Aorta (tissue), 5 donors: Measurements from ENCODE around the gene IGF1R. TPM values are rescaled to one million over a fixed set of nuclear protein-coding genes. Genes with fewer than 3 reads are reported as not detected.

ENCODE experiments used
- ATAC-seq: fragments of 200-7000 bp; cut with Tn5 transposase; one replicate; pipeline ENCODE4 v1.9.1; 2022; ENCODE audit warnings: moderate library complexity; ENCODE audit not compliant: low FRiP score
- DNase-seq, 2 donors: peaks; one replicate each; pipeline ENCODE4 v3.0.0-alpha.2; 2020
- H3K27ac ChIP-seq, 2 donors: one replicate each; pipeline ENCODE4 v1.5.1; 2013; ENCODE audit warnings: low read length in 2 of 2, mild to moderate bottlenecking in 2 of 2, moderate library complexity in 2 of 2, control low read depth in 1 of 2, inconsistent platforms in 1 of 2, low read depth in 1 of 2
- H3K27me3 ChIP-seq, 2 donors: one replicate each; pipeline ENCODE4 v1.6.1; 2013; ENCODE audit warnings: control low read depth in 1 of 2, low read length in 1 of 2, mild to moderate bottlenecking in 1 of 2, moderate library complexity in 1 of 2; ENCODE audit not compliant: insufficient read depth in 2 of 2, control insufficient read depth in 1 of 2
- H3K36me3 ChIP-seq, 2 donors: one replicate each; pipeline ENCODE4 v1.6.1; 2013; ENCODE audit warnings: control low read depth in 1 of 2, low read length in 1 of 2, mild to moderate bottlenecking in 1 of 2; ENCODE audit not compliant: insufficient read depth in 2 of 2, control insufficient read depth in 1 of 2
- H3K4me1 ChIP-seq, 2 donors: one replicate each; pipeline ENCODE4 v1.6.1; 2013; ENCODE audit warnings: low read length in 2 of 2, control low read depth in 1 of 2, mild to moderate bottlenecking in 1 of 2, moderate library complexity in 1 of 2; ENCODE audit not compliant: insufficient read depth in 2 of 2, control insufficient read depth in 1 of 2
- H3K4me3 ChIP-seq, 2 donors: one replicate each; pipeline ENCODE4 v1.5.1; 2013; ENCODE audit warnings: low read length in 2 of 2, control low read depth in 1 of 2, mild to moderate bottlenecking in 1 of 2
- H3K9me3 ChIP-seq: one replicate; pipeline ENCODE4 v1.6.1; 2013; ENCODE audit warnings: mild to moderate bottlenecking, low read length; ENCODE audit not compliant: control insufficient read depth
- WGBS, 2 donors: extraction: QIAGEN DNeasy Blood & Tissue Kit; methylation state at CpG; one replicate each; pipeline ENCODE4 v1.1.7; 2013; 5-methylcytosine and 5-hydroxymethylcytosine counted together
- intact Hi-C, 2 donors: fragments of 100-400 bp; cut with DNase I; formaldehyde crosslinking; loops; one replicate each; pipeline versions ENCODE4 v1.14.2 to v1.15.0; 2022
- polyA plus RNA-seq, 2 donors: library from polyadenylated mRNA; stranded (reverse); fragments of 200-250 nt; gene quantifications; one replicate each; pipeline ENCODE4 v1.2.3, GENCODE V29; 2013
- total RNA-seq, 2 donors: library from RNA; stranded (reverse); fragmentation: NEBNext Ultra II Directional; extraction: Animal tissue kit (Norgen Biotek cat#: 25700); gene quantifications; one replicate each; pipeline ENCODE4 v1.2.1, GENCODE V29; 2021
- donor health status: healthy with polysubstance abuse.
- donor health status: Bipolar disorder and iron deficiency.
- donor health status: DM: no; HTN: no; CAD: no.
- donor health status: DM: no; HTN: no; CAD: no.
- donor health status: DM: yes; HTN: yes; CAD: no.

The IGF1R gene
- total and polyA plus RNA-seq, 4 donors, result 7.5 to 137 (median 50.7) TPM

DNA sequence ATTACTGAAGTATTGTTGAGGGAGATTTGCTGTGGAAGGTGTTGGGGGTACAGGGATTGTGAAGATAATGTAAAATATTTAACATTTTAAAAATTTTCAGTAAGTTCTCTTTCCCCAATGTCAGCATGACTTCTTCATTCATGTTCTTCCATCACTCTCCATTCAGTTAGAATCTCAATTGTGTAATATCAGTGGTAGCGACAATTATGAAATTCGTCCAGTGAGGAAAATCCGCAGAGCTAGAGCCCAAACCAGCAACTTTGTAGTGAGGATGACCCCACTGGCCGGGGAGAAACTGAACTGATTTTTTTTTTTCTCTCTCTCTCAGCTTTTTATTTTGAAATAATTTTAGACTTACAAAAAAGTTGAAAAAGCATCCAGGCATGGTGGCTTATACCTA, 187.5 kb downstream of the IGF1R start:
- no peak for ATAC-seq
- Histone ChIP-seq H3K4me1 (peaks cover 2 to 8% of the 10 kb centered on the region in 2 donors), H3K4me3 (no peak overlapping the region), H3K27ac (no peak overlapping the region), H3K36me3 (no peaks in the 10 kb centered on the region), H3K27me3 (no peaks in the 10 kb centered on the region), H3K9me3 (peaks cover 2% of the 10 kb centered on the region)
- 74 to 83% methylated on average over 4 of the region's 4 CpGs for WGBS, 2 donors
- intact Hi-C loops, result no loop called here
- DNase-seq, result no peak

DNA sequence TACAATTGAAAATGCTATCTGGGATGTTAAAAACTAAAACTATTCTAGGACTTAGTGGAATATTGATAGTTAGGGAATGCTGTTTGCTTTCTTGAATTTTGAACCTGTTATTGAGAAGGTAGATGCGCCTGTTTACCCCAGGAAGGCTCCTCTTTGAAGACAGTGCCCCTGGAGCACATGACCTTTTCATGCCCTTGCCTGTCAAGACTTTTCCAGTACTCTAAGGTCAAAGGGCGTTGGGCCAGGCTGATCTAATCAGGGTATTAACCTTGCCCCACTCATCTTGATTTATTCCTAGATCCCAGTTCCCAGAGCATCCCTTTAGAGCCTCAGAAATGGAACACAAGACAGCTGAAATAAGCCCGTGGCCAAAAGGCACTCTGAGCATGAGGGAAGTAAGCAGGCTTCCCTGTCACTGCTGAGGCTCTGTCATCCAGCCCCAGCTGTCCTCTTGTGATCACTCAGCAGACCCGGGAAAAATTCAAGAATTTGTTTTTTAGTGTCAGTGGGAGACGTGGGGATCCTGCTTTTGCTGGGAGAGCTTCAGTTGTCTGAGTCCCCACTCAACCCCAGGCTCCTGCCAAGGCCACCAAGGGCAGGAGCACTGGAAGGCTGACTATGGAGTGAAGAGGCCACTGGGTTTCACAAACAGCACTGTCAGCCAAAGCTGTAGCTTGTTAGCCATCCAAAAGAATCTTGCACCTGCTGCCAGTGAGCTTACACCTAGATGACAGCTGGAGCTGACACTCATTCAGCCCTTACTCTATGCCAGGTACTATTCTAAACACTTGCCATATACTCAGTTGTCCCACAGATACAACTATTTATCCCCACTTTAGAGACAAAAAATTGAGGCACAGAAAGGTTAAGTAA, 190.3 kb downstream of the IGF1R start:
- intact Hi-C loops, result no loop called here
- Histone ChIP-seq H3K9me3 (no peaks in the 10 kb centered on the region), H3K36me3 (no peaks in the 10 kb centered on the region), H3K27ac (no peak overlapping the region), H3K4me1 (peaks cover 2 to 8% of the 10 kb centered on the region in 2 donors), H3K27me3 (no peaks in the 10 kb centered on the region), H3K4me3 (no peak overlapping the region)
- DNase-seq (no peak), ATAC-seq (no peak)
- 69 to 75% methylated on average over 5 of the region's 5 CpGs for WGBS, 2 donors

DNA sequence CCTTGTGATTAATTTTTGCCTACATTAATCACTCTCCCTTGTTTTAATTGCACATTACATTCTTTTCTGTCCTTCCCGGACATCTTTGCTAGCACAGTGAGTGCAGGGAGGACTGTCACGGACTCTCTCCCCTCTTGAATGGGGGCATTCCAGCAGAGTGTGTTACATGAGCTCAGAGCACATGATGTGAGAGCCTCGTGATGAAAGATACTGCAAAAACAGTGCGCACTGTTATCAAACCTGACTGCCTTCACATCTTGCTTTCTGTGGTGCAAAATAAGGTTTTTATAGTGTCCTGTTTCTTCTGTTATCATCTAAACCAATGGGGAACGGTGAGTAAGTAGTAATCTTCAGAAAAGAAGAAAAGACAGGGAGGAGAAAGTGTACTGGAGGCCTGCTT, 191.7 kb downstream of the IGF1R start:
- Histone ChIP-seq H3K4me1 (peaks cover 2 to 4% of the 10 kb centered on the region in 2 donors), H3K27me3 (no peaks in the 10 kb centered on the region), H3K4me3 (no peak overlapping the region), H3K36me3 (no peaks in the 10 kb centered on the region), H3K27ac (no peak overlapping the region), H3K9me3 (no peaks in the 10 kb centered on the region)
- ATAC-seq (no peak), DNase-seq (no peak)
- intact Hi-C loops, result loop anchor here in 1 of 2 donors (5.0 kb wide), 1 partner anchor 33 kb away; no protein-coding TSS in a partner anchor
- WGBS, 2 donors, result 71 to 82% methylated on average over 5 of the region's 5 CpGs

DNA sequence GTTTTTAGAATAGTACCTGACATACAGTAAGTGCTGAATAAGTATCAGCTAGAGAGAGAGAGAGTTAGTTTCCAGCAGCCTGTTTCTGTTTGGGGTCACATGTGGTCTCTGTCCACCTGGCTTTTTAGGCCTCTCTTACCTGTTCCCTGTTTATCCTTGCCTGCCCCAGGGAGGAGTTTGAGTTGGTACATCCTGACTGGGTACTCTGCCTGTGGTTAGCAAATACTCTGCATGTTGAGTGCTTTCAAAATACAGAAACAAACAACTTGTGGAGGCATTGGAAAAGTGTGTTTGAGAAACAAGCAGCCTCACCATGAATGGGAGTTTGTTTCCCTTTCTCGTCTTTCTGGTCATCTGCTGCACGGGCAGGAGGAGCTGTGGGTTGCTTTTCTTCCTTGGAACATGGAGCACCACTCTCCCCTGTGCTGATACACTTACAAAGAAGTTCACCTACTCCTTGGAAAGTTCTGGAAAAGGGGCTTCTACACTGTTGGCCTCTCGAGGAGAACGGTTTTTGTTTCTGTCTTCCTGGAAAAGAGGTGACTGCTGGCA, 193.2 kb downstream of the IGF1R start:
- WGBS, 2 donors, result 31% methylated on average over 4 of the region's 4 CpGs
- ATAC-seq (no peak), DNase-seq (no peak)
- Histone ChIP-seq H3K27me3 (no peaks in the 10 kb centered on the region), H3K4me1 (peaks cover 0 to 4% of the 10 kb centered on the region in 2 donors), H3K4me3 (no peak overlapping the region), H3K9me3 (no peaks in the 10 kb centered on the region), H3K36me3 (no peaks in the 10 kb centered on the region), H3K27ac (peak overlapping the region in 1 of 2 donors; percentile 42)
- intact Hi-C loops, result loop anchor here in 1 of 2 donors (5.0 kb wide), 1 partner anchor 34 kb away; no protein-coding TSS in a partner anchor

DNA sequence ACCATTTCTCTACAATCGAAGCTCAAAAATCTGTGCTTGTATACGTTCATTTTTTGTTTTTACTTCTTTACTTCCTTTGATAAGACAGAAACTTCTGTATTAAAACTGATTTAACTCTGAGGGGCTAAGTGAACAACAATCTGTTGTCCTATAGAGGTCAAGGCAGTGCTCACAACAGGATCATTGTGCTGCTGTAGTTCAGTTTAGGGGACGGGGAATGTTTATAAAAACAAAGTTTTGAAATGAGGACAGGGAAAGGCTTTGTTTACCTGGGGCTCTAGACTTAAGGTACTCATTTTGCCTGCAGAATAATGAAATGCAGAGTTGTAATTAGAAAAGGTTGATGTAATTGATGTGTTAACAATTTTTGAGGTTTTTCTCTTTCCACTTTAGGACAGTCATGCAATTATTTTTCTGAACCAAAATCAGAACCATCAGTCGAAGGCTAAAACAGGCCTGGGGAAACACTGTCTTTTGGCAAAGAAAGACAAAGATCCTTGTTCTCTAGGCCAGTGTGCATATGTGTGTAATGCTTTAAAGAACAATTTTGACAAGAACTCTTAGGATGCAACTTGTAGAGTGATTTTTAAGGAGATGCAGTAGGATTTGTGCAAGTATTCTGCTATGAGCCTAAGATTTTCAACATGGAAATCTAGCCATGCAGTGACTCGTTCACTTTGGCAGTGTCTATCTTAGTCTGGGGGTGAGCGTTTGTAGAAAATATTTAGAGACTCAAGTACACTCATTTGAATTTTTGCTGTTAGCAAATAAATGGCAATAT, 194.0 kb downstream of the IGF1R start:
- ATAC-seq, result no peak
- Histone ChIP-seq H3K4me3 (no peak overlapping the region), H3K27ac (no peak overlapping the region), H3K4me1 (peaks cover 0 to 4% of the 10 kb centered on the region in 2 donors), H3K36me3 (no peaks in the 10 kb centered on the region), H3K27me3 (no peaks in the 10 kb centered on the region), H3K9me3 (no peaks in the 10 kb centered on the region)
- intact Hi-C loops, result loop anchor here in 1 of 2 donors (5.0 kb wide), 1 partner anchor 35 kb away; no protein-coding TSS in a partner anchor
- 23 to 25% methylated on average over 6 of the region's 6 CpGs for WGBS, 2 donors
- DNase-seq, result no peak

DNA sequence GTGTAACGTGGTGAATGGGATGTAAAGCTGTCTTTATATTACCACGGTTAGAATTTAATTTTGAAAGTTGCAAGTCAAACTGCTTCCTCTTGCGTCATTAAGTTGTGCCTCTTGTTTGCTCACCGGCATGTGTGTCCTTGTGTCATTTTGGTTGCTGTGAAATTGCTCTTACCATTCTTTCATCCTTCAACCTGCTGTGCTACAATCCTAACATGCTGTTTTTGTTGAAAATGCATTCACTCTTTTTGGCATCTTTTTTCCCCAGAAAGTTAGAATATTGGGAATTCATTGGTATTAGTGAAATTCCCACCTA, 194.6 kb downstream of the IGF1R start:
- 76 to 79% methylated on average over 4 of the region's 4 CpGs for WGBS, 2 donors
- H3K27me3 ChIP-seq, result no peaks in the 10 kb centered on the region

DNA sequence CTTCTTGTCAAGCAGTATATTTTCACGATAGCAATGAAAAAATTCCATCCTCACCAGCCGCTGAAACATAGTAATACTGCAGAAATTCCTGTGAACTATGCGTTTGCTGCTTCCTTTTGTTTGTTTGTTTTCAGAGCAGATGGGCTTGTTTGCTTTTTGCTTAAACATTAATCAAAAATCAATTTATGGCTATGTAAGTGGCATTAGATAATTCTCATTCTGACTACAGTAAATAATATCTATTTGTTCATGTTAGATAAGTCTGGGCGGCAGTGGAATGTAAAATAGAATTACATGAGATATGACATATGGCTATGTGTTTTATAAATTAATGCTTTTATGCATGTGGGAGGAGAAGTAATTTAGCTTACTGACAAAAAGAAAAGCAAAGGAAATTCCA, 195.5 kb downstream of the IGF1R start:
- intact Hi-C loops, result loop anchor here in 1 of 2 donors (5.0 kb wide), 1 partner anchor 37 kb away; no protein-coding TSS in a partner anchor
- WGBS, 2 donors, result 92% methylated on average over 4 of the region's 4 CpGs
- H3K4me1 ChIP-seq, result peaks cover 0 to 2% of the 10 kb centered on the region in 2 donors

More for the DNA sequence above, 194.6 kb downstream of the IGF1R start:
- no peak for ATAC-seq
- intact Hi-C loops, result loop anchor here in 1 of 2 donors (5.0 kb wide), 1 partner anchor 36 kb away; no protein-coding TSS in a partner anchor
- H3K27ac ChIP-seq, result no peak overlapping the region
- no peak overlapping the region for H3K4me3 ChIP-seq
- no peaks in the 10 kb centered on the region for H3K9me3 ChIP-seq
- no peaks in the 10 kb centered on the region for H3K36me3 ChIP-seq
- peaks cover 0 to 4% of the 10 kb centered on the region in 2 donors for H3K4me1 ChIP-seq
- DNase-seq, result no peak

DNA sequence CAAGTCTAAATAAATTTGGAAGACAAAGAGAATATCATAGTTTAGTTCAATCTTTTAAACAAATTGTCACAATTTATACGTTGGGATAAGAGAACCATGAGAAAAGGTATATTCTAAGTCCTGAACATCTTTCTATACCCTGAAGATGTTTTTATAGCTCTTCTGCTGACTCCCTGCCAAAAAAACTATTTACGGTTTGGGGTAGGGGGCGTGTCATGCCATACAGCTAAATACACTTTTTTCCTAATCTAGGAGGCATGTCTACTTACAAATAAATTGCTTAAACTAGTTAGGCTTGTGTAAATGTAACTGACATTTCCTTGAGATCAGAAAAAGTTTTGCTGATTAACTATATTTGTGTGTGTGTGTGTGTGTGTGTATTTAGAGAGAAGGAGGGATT, 195.9 kb downstream of the IGF1R start:
- H3K27ac ChIP-seq, result no peak overlapping the region
- no peaks in the 10 kb centered on the region for H3K9me3 ChIP-seq
- no peak for ATAC-seq
- H3K36me3 ChIP-seq, result no peaks in the 10 kb centered on the region
- no peak overlapping the region for H3K4me3 ChIP-seq
- DNase-seq, result no peak
- peaks cover 0 to 2% of the 10 kb centered on the region in 2 donors for H3K4me1 ChIP-seq
- no peaks in the 10 kb centered on the region for H3K27me3 ChIP-seq
- WGBS, 2 donors, result 62 to 66% methylated on average over 3 of the region's 3 CpGs
- intact Hi-C loops, result loop anchor here in 1 of 2 donors (5.0 kb wide), 1 partner anchor 37 kb away; no protein-coding TSS in a partner anchor

More for the DNA sequence above, 195.5 kb downstream of the IGF1R start:
- no peak for ATAC-seq
- Histone ChIP-seq H3K9me3 (no peaks in the 10 kb centered on the region), H3K4me3 (no peak overlapping the region), H3K27ac (no peak overlapping the region), H3K27me3 (no peaks in the 10 kb centered on the region), H3K36me3 (no peaks in the 10 kb centered on the region)
- no peak for DNase-seq
